GM19438 (cell line): Measurements from ENCODE around the gene GTF2IRD1.
"Not testable (repeated sequence)": the region's sequence is repeated elsewhere in the genome, so short reads cannot be mapped to it uniquely, and the experiment has no call there.

Source experiments
- ATAC-seq: cut with Tn5 transposase; IDR thresholded peaks from one replicate; pipeline ENCODE4 v1.9.1; 2021; ENCODE audit warnings: low read depth; ENCODE audit not compliant: unreplicated experiment

The GTF2IRD1 gene

GRCh38 chr7:74511345-74511744 lies 57.6 kb downstream of the GTF2IRD1 start:
- no peak for ATAC-seq

- ATAC-seq = no peak
Observed at GRCh38 chr7:74512762-74513161, 59.1 kb downstream of the GTF2IRD1 start.

- ATAC-seq = no peak
Observed at GRCh38 chr7:74514131-74514591, 60.5 kb downstream of the GTF2IRD1 start.

GRCh38 chr7:74515276-74515675 lies 61.6 kb downstream of the GTF2IRD1 start:
- no peak for ATAC-seq

- ATAC-seq = no peak
Observed at GRCh38 chr7:74516214-74516613, 62.5 kb downstream of the GTF2IRD1 start.

GRCh38 chr7:74518041-74518440 lies 64.3 kb downstream of the GTF2IRD1 start:
- no peak for ATAC-seq

- no peak for ATAC-seq
Observed at GRCh38 chr7:74518654-74519053, 64.9 kb downstream of the GTF2IRD1 start.

GRCh38 chr7:74519395-74519794 lies 65.7 kb downstream of the GTF2IRD1 start:
- ATAC-seq = no peak

GRCh38 chr7:74521855-74522254 lies 68.1 kb downstream of the GTF2IRD1 start:
- ATAC-seq = no peak

- no peak for ATAC-seq
Observed at GRCh38 chr7:74522281-74522905, 68.7 kb downstream of the GTF2IRD1 start.

- no peak for ATAC-seq
Observed at GRCh38 chr7:74523015-74523414, 69.3 kb downstream of the GTF2IRD1 start.

GRCh38 chr7:74525140-74525539 lies 71.4 kb downstream of the GTF2IRD1 start:
- no peak for ATAC-seq

GRCh38 chr7:74525881-74526280 lies 72.2 kb downstream of the GTF2IRD1 start:
- ATAC-seq = no peak

- ATAC-seq = no peak
Observed at GRCh38 chr7:74526780-74527179, 73.1 kb downstream of the GTF2IRD1 start.

- ATAC-seq = no peak
Observed at GRCh38 chr7:74527842-74528241, 74.1 kb downstream of the GTF2IRD1 start.

GRCh38 chr7:74528773-74529172 lies 75.1 kb downstream of the GTF2IRD1 start:
- ATAC-seq = not testable (repeated sequence)

GRCh38 chr7:74535951-74536356 lies 82.2 kb downstream of the GTF2IRD1 start:
- ATAC-seq = no peak

- ATAC-seq = not testable (repeated sequence)
Observed at GRCh38 chr7:74541937-74542336, 88.2 kb downstream of the GTF2IRD1 start.

- ATAC-seq = no peak
Observed at GRCh38 chr7:74542558-74543117, 88.9 kb downstream of the GTF2IRD1 start.

- ATAC-seq = no peak
Observed at GRCh38 chr7:74544706-74545469, 91.2 kb downstream of the GTF2IRD1 start.

- ATAC-seq = no peak
Observed at GRCh38 chr7:74545921-74546320, 92.2 kb downstream of the GTF2IRD1 start.

GRCh38 chr7:74553596-74554012 lies 99.9 kb downstream of the GTF2IRD1 start:
- not testable (repeated sequence) for ATAC-seq
